DOHH2 (cell line): ENCODE measurements around the gene MAPK8.

Experiments used
- CTCF ChIP-seq: fragments of 200-600 bp; sonication (generic); IDR thresholded peaks from one replicate; pipeline ENCODE4 v1.5.1; 2014; ENCODE audit warnings: antibody characterized with exemption, mild to moderate bottlenecking, low read depth, low read length; ENCODE audit not compliant: poor library complexity, severe bottlenecking
- EZH2phosphoT487 ChIP-seq: fragments of 200-600 bp; sonication (generic); IDR thresholded peaks from 2 replicates; pipeline ENCODE4 v1.6.1; 2017; ENCODE audit warnings: borderline replicate concordance, mild to moderate bottlenecking, antibody characterized with exemption, low read length, moderate library complexity, mixed read lengths

GRCh38 chr10:48469516-48470020 is 163.1 kb downstream of the MAPK8 start:
- TF ChIP-seq CTCF = no peak
- no peak for TF ChIP-seq EZH2phosphoT487
